ENCODE data around the gene UBE2QL1.
"Not testable (repeated sequence)": the region's sequence is repeated elsewhere in the genome, so short reads cannot be mapped to it uniquely, and the experiment has no call there.

Gene UBE2QL1

DNA sequence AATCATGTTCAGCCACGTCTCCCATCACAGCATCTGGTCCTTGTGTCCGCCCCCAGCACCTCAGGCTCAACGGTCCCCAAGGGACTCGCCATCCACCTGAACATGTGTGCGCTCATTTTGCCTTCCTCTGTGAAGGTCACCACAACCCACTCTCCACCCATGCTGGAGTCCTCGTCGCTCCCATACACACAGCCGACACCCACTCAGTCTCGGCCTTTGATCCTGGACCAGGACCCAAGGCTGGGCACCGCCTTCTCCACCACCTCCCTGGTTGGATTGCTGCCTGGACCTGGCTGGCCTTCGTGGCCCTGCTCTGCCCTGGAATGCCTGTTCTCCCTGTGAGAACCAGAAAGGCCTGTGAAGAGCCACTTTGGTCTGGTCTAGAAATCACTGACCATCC is 60.3 kb downstream of the UBE2QL1 start:
- no peak overlapping the region for H3K4me3 ChIP-seq (ENCODE audit: insufficient read length, low read depth)
- no peaks in the 10 kb centered on the region for H3K9me3 ChIP-seq (ENCODE audit: insufficient read depth, low read length)
- no peaks in the 10 kb centered on the region for H3K4me1 ChIP-seq (ENCODE audit: insufficient read depth, insufficient read length)
- H3K9ac ChIP-seq (ENCODE audit: insufficient read length, low read depth), result no peak overlapping the region
- no peaks in the 10 kb centered on the region for H3K27me3 ChIP-seq (ENCODE audit: insufficient read depth, insufficient read length)
- no peaks in the 10 kb centered on the region for H3K36me3 ChIP-seq (ENCODE audit: insufficient read depth, insufficient read length, low read length)
- TF ChIP-seq SUZ12 (IDR thresholded peaks at IDR 0.05; ENCODE audit: extremely low read depth, insufficient read depth, insufficient read length) (no peak), ZNF274 (IDR thresholded peaks at IDR 0.05; ENCODE audit: low read depth, low read length) (no peak), YY1 (IDR thresholded peaks at IDR 0.05; ENCODE audit: insufficient read depth, insufficient read length) (no peak)
- DNase-seq (ENCODE audit: low read depth, low spot score), result no peak

DNA sequence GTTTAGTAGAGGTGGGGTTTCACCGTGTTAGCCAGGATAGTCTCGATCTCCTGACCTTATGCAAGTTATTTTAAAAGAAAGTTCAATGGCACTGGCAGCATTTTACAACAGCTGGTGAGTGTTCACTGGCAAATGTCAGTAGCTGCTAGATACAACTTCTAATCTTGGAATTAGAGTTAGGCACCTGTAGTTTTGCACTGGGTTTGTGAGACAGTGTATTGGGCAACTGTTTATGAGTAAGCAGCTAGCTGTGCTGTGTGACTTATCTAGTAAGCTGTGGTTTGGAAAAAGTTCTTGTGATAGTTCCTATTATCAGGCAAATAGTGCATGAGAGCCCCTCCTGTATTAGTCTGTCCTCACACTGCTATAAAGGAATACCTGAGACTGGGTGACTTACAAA is 61.5 kb downstream of the UBE2QL1 start:
- Histone ChIP-seq H3K9me3 (ENCODE audit: insufficient read depth, low read length) (no peaks in the 10 kb centered on the region), H3K9ac (ENCODE audit: insufficient read length, low read depth) (no peak overlapping the region), H3K27me3 (ENCODE audit: insufficient read depth, insufficient read length) (no peaks in the 10 kb centered on the region), H3K4me3 (ENCODE audit: insufficient read length, low read depth) (no peak overlapping the region), H3K4me1 (ENCODE audit: insufficient read depth, insufficient read length) (no peaks in the 10 kb centered on the region), H3K36me3 (ENCODE audit: insufficient read depth, insufficient read length, low read length) (no peaks in the 10 kb centered on the region)
- no peak for TF ChIP-seq ZNF274 (IDR thresholded peaks at IDR 0.05; ENCODE audit: low read depth, low read length)
- TF ChIP-seq SUZ12 (IDR thresholded peaks at IDR 0.05; ENCODE audit: extremely low read depth, insufficient read depth, insufficient read length), result no peak
- no peak for TF ChIP-seq YY1 (IDR thresholded peaks at IDR 0.05; ENCODE audit: insufficient read depth, insufficient read length)
- DNase-seq (ENCODE audit: low read depth, low spot score), result no peak

DNA sequence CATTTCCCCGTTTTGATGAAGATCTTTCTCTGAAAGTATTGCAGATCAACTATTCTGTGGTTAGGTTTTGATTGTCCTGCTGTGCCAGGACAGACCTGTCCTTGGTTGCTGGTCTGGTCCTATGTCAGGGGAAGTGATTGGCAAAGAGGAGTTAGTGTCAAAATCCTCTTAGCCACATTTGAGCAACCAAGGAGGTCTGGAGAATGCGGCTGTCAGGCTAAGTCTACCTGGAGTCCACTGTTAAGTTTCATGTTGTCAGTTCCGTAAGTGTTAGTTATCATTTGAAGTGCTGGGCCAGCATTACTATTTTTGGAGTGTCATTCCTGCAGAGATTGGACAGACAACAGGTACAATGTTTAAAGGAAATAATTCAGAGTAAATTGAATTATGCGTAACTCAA is 62.3 kb downstream of the UBE2QL1 start:
- H3K4me1 ChIP-seq (ENCODE audit: insufficient read depth, insufficient read length), result no peaks in the 10 kb centered on the region
- H3K9me3 ChIP-seq (ENCODE audit: insufficient read depth, low read length), result no peaks in the 10 kb centered on the region
- no peaks in the 10 kb centered on the region for H3K27me3 ChIP-seq (ENCODE audit: insufficient read depth, insufficient read length)
- H3K4me3 ChIP-seq (ENCODE audit: insufficient read length, low read depth), result no peak overlapping the region
- DNase-seq (ENCODE audit: low read depth, low spot score), result no peak
- H3K9ac ChIP-seq (ENCODE audit: insufficient read length, low read depth), result no peak overlapping the region
- TF ChIP-seq ZNF274 (IDR thresholded peaks at IDR 0.05; ENCODE audit: low read depth, low read length) (no peak), SUZ12 (IDR thresholded peaks at IDR 0.05; ENCODE audit: extremely low read depth, insufficient read depth, insufficient read length) (no peak), YY1 (IDR thresholded peaks at IDR 0.05; ENCODE audit: insufficient read depth, insufficient read length) (no peak)
- no peaks in the 10 kb centered on the region for H3K36me3 ChIP-seq (ENCODE audit: insufficient read depth, insufficient read length, low read length)

DNA sequence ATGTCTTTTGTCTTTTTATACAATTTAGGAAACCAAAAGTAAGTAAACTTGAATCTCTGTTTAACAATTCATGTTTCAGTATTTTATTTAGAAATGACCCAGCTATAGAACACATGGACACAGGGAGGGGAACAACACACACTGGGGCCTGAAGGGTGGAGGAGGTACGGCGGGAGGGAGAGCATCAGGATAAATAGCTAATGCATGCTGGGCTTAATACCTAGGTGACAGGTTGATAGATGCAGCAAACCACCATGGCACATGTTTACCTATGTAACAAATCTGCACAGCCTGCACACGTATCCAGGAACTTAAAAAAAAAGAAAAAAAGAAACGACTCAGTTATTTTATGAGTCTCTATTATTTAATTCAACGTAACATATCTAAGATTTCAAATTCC is 67.2 kb downstream of the UBE2QL1 start:
- H3K4me3 ChIP-seq (ENCODE audit: insufficient read length, low read depth); H3K27me3 ChIP-seq (ENCODE audit: insufficient read depth, insufficient read length); H3K4me1 ChIP-seq (ENCODE audit: insufficient read depth, insufficient read length); H3K9me3 ChIP-seq (ENCODE audit: insufficient read depth, low read length); H3K36me3 ChIP-seq (ENCODE audit: insufficient read depth, insufficient read length, low read length); DNase-seq (ENCODE audit: low read depth, low spot score); H3K9ac ChIP-seq (ENCODE audit: insufficient read length, low read depth): not testable (repeated sequence)

DNA sequence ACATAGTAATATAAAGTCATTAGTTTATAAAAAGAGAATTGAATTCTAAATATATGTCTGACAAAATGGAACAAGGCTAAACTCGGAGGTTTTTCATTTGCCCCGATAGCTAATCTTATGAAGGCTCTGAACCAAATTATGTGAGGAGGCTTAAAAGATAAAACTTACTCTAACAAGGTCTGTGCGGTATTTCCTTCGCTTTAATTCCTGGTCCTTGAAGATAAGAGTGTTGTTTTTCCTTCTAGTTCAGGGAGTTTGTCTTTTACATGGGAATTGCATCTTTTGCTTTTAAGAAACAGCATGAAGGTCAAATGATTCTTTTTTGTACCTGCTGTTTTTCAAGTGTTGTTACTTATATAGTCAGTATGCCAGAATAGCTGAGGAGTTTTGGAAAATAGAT is 68.2 kb downstream of the UBE2QL1 start:
- H3K9ac ChIP-seq (ENCODE audit: insufficient read length, low read depth), result no peak overlapping the region
- no peaks in the 10 kb centered on the region for H3K4me1 ChIP-seq (ENCODE audit: insufficient read depth, insufficient read length)
- no peaks in the 10 kb centered on the region for H3K36me3 ChIP-seq (ENCODE audit: insufficient read depth, insufficient read length, low read length)
- H3K9me3 ChIP-seq (ENCODE audit: insufficient read depth, low read length), result no peaks in the 10 kb centered on the region
- no peak overlapping the region for H3K4me3 ChIP-seq (ENCODE audit: insufficient read length, low read depth)
- no peak for DNase-seq (ENCODE audit: low read depth, low spot score)
- no peaks in the 10 kb centered on the region for H3K27me3 ChIP-seq (ENCODE audit: insufficient read depth, insufficient read length)
- no peak for TF ChIP-seq SUZ12 (IDR thresholded peaks at IDR 0.05; ENCODE audit: extremely low read depth, insufficient read depth, insufficient read length)
- no peak for TF ChIP-seq YY1 (IDR thresholded peaks at IDR 0.05; ENCODE audit: insufficient read depth, insufficient read length)
- no peak for TF ChIP-seq ZNF274 (IDR thresholded peaks at IDR 0.05; ENCODE audit: low read depth, low read length)

DNA sequence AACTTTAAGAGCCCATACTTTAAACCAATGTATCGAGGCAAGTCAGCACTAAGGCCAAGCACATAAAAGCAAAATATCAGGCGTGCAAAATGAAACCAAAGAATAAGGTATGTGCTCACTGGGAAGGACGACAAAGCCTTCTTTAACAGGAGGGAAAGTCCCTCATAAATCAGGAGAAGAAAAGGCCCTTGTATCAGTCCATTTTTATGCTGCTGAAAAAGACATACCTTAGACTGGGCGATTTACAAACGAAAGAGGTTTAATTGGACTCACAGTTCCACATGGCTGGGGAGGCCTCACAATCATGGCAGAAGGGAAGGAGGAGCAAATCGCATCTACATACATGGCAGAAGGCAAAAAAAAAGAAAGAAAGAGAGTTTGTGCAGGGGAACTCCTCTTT is 68.9 kb downstream of the UBE2QL1 start:
- Histone ChIP-seq H3K9me3 (ENCODE audit: insufficient read depth, low read length) (no peaks in the 10 kb centered on the region), H3K27me3 (ENCODE audit: insufficient read depth, insufficient read length) (no peaks in the 10 kb centered on the region), H3K9ac (ENCODE audit: insufficient read length, low read depth) (no peak overlapping the region), H3K4me3 (ENCODE audit: insufficient read length, low read depth) (no peak overlapping the region), H3K4me1 (ENCODE audit: insufficient read depth, insufficient read length) (no peaks in the 10 kb centered on the region), H3K36me3 (ENCODE audit: insufficient read depth, insufficient read length, low read length) (no peaks in the 10 kb centered on the region)
- DNase-seq (ENCODE audit: low read depth, low spot score), result no peak
- no peak for TF ChIP-seq YY1 (IDR thresholded peaks at IDR 0.05; ENCODE audit: insufficient read depth, insufficient read length)

DNA sequence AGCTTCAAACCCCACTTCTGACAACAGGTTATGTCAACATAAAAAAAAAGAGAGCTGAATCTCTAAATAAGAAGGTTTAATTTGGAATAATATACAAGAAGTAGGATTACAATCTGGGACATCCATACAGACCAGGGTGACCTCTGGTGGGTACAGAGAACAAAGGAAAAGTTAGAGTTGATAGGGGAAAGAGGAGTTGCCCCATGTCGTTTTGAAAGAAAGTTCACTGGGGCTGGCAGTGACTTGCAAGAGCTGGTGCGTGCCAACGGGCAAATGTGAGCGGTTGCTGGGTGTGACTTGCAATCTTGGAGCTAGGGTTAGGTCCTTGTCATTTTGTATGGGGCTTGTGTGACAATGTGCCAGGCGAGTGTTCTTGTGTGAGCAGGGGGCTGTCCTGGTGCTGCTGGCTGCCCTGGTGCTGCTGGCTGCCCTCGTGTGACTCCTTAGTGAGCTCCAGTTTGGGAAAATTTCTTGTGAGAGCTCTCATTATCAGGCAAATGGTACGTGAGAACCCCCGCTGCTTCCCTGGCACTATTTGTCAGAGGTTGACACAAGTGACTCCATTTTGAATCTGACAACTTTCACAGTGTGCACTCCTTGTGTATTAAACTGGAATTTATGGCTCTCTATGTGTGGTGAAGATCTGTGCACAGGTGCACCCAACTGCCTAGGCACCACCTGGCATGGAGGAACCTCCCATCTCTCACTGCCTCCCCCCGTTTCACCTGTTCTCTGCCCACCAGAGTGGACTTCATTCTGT is 69.8 kb downstream of the UBE2QL1 start:
- peaks cover 2% of the 10 kb centered on the region for H3K4me1 ChIP-seq (ENCODE audit: insufficient read depth, insufficient read length)
- H3K36me3 ChIP-seq (ENCODE audit: insufficient read depth, insufficient read length, low read length), result no peaks in the 10 kb centered on the region
- H3K4me3 ChIP-seq (ENCODE audit: insufficient read length, low read depth), result no peak overlapping the region
- TF ChIP-seq YY1 (IDR thresholded peaks at IDR 0.05; ENCODE audit: insufficient read depth, insufficient read length), result no peak
- TF ChIP-seq ZNF274 (IDR thresholded peaks at IDR 0.05; ENCODE audit: low read depth, low read length), result no peak
- TF ChIP-seq SUZ12 (IDR thresholded peaks at IDR 0.05; ENCODE audit: extremely low read depth, insufficient read depth, insufficient read length), result no peak
- H3K27me3 ChIP-seq (ENCODE audit: insufficient read depth, insufficient read length), result no peaks in the 10 kb centered on the region
- no peak for DNase-seq (ENCODE audit: low read depth, low spot score)
- H3K9me3 ChIP-seq (ENCODE audit: insufficient read depth, low read length), result no peaks in the 10 kb centered on the region
- no peak overlapping the region for H3K9ac ChIP-seq (ENCODE audit: insufficient read length, low read depth)

DNA sequence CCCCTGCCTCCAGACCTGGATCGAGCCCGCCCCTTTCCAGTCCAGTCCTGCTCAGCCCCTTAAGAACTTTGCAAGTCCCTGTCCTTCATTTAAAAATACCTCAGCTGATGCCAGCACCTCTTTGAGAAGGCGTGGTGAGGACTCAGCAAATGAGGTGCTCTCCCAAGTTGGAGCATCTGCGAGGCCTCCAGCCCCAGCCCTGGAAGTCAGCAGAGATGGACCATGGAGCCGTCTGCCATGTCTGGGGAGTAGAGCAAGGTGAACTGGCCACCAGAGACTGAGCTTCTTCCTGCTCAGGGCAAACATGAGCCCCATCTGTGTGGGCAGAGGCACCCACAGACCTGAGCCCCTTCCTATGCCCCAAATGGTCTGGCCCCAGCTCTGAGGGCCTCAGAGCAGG is 71.5 kb downstream of the UBE2QL1 start:
- Histone ChIP-seq H3K9ac (ENCODE audit: insufficient read length, low read depth) (no peak overlapping the region), H3K9me3 (ENCODE audit: insufficient read depth, low read length) (no peaks in the 10 kb centered on the region), H3K36me3 (ENCODE audit: insufficient read depth, insufficient read length, low read length) (no peaks in the 10 kb centered on the region), H3K4me1 (ENCODE audit: insufficient read depth, insufficient read length) (peaks cover 2% of the 10 kb centered on the region), H3K27me3 (ENCODE audit: insufficient read depth, insufficient read length) (no peaks in the 10 kb centered on the region), H3K4me3 (ENCODE audit: insufficient read length, low read depth) (no peak overlapping the region)
- DNase-seq (ENCODE audit: low read depth, low spot score), result no peak
- TF ChIP-seq SUZ12 (IDR thresholded peaks at IDR 0.05; ENCODE audit: extremely low read depth, insufficient read depth, insufficient read length) (no peak), ZNF274 (IDR thresholded peaks at IDR 0.05; ENCODE audit: low read depth, low read length) (no peak), YY1 (IDR thresholded peaks at IDR 0.05; ENCODE audit: insufficient read depth, insufficient read length) (no peak)

All from NT2/D1 (cell line).